B cell (primary cell): ENCODE data around the gene KIAA0753. TPM values are rescaled to one million over a fixed set of nuclear protein-coding genes. Genes with fewer than 3 reads are reported as not detected.

Experiments used
- ATAC-seq: fragments of 200-7000 bp; cut with Tn5 transposase; one replicate; pipeline ENCODE4 v1.10.0; 2021; ENCODE audit warnings: low read depth, mild to moderate bottlenecking, moderate number of reproducible peaks, moderate library complexity
- CTCF ChIA-PET: fragments of 350-600 bp; sonication (Branson Sonifier 250); formaldehyde crosslinking; loops from one replicate; lab custom pipeline; 2021; ENCODE audit warnings: antibody characterized with exemption, inconsistent platforms; lab: Charles Lee
- POLR2A ChIA-PET: fragments of 350-600 bp; sonication (Branson Sonifier 250); formaldehyde crosslinking; loops from one replicate; lab custom pipeline; 2021; ENCODE audit warnings: antibody characterized with exemption; lab: Charles Lee
- DNase-seq: peaks from one replicate; pipeline ENCODE4 v3.0.0; 2013
- H2AFZ ChIP-seq: 2 replicates; pipeline ENCODE4 v1.6.1; 2012; ENCODE audit warnings: mild to moderate bottlenecking, low read depth, low read length; ENCODE audit not compliant: insufficient read depth, poor library complexity, severe bottlenecking
- H3K27ac ChIP-seq, 2 donors: 1 replicate in 1 of 2; 2 replicates in 1 of 2; pipeline ENCODE4 v1.5.1; 2012 to 2013; ENCODE audit warnings: low read length in 2 of 2, mild to moderate bottlenecking in 2 of 2, moderate library complexity in 1 of 2
- H3K27me3 ChIP-seq, 4 experiments: fragments of 200-600 bp in 1 of 4; sonication (generic) in 1 of 4; replicated peaks in 1 of 4; 1 replicate in 2 of 4; 2 replicates in 2 of 4; pipeline versions ENCODE4 v1.6.1 to v1.7.0; 2013 to 2016; ENCODE audit warnings: low read length in 3 of 4, mild to moderate bottlenecking in 2 of 4, mixed read lengths in 1 of 4, moderate library complexity in 1 of 4; ENCODE audit not compliant: insufficient read depth in 4 of 4, control insufficient read depth in 3 of 4; ENCODE audit errors: control extremely low read depth in 1 of 4
- H3K36me3 ChIP-seq, 2 experiments: replicated peaks in 1 of 2; 1 replicate in 1 of 2; 2 replicates in 1 of 2; pipeline versions ENCODE4 v1.6.1 to v1.7.1; 2013; ENCODE audit warnings: low read length in 1 of 2; ENCODE audit not compliant: insufficient read depth in 2 of 2, control insufficient read depth in 1 of 2; ENCODE audit errors: control extremely low read depth in 1 of 2, extremely low read depth in 1 of 2
- H3K4me1 ChIP-seq, 2 donors: fragments of 200-600 bp in 1 of 2; sonication (generic) in 1 of 2; 1 replicate in 1 of 2; 2 replicates in 1 of 2; pipeline versions ENCODE4 v1.5.1 to v1.6.1; 2013 to 2017; ENCODE audit warnings: low read length in 2 of 2; ENCODE audit not compliant: control insufficient read depth in 2 of 2, insufficient read depth in 2 of 2
- H3K4me2 ChIP-seq: replicated peaks from 2 replicates; pipeline ENCODE3; 2012; ENCODE audit warnings: mild to moderate bottlenecking, low read depth, low read length; ENCODE audit not compliant: poor library complexity, severe bottlenecking
- H3K4me3 ChIP-seq, 5 experiments: fragments of 200-600 bp in 1 of 5; sonication (generic) in 1 of 5; 1 replicate in 3 of 5; 2 replicates in 2 of 5; pipeline versions ENCODE4 v1.5.1 to v1.7.0; 2011 to 2016; ENCODE audit warnings: low read length in 4 of 5, mild to moderate bottlenecking in 4 of 5, low read depth in 2 of 5, control low read depth in 1 of 5, moderate library complexity in 1 of 5; ENCODE audit not compliant: insufficient read depth in 1 of 5; ENCODE audit errors: control extremely low read depth in 1 of 5, extremely low read depth in 1 of 5
- H3K79me2 ChIP-seq: fragments of 200-600 bp; sonication (generic); one replicate; pipeline ENCODE4 v1.6.0; 2016; ENCODE audit warnings: low read length; ENCODE audit not compliant: control insufficient read depth, insufficient read depth
- H3K9ac ChIP-seq: fragments of 200-600 bp; sonication (generic); 2 replicates; pipeline ENCODE4 v1.6.1; 2017; ENCODE audit warnings: mild to moderate bottlenecking, low read length, moderate library complexity
- H3K9me3 ChIP-seq, 3 donors: one replicate each; pipeline versions ENCODE4 v1.6.1 to v1.7.1; 2013; ENCODE audit warnings: low read length in 2 of 3; ENCODE audit not compliant: control insufficient read depth in 2 of 3, insufficient read depth in 1 of 3; ENCODE audit errors: control extremely low read depth in 1 of 3
- H4K20me1 ChIP-seq: 2 replicates; pipeline ENCODE4 v1.6.0; 2012; ENCODE audit warnings: mild to moderate bottlenecking, low read length; ENCODE audit not compliant: insufficient read depth, control insufficient read depth, poor library complexity, severe bottlenecking
- H3K27ac Mint-ChIP-seq: one replicate; pipeline ENCODE4 v1.8.0; 2021; ENCODE audit warnings: mixed read lengths
- H3K27me3 Mint-ChIP-seq: one replicate; pipeline ENCODE4 v1.8.0; 2021; ENCODE audit warnings: mixed read lengths
- H3K4me1 Mint-ChIP-seq: one replicate; pipeline ENCODE4 v1.8.0; 2021; ENCODE audit warnings: mixed read lengths
- H3K4me3 Mint-ChIP-seq: one replicate; pipeline ENCODE4 v1.8.0; 2021; ENCODE audit warnings: mixed read lengths
- H3K9me3 Mint-ChIP-seq: one replicate; pipeline ENCODE4 v1.8.0; 2022; ENCODE audit warnings: mixed read lengths; ENCODE audit not compliant: insufficient read depth
- EZH2 ChIP-seq: IDR thresholded peaks from 2 replicates; pipeline ENCODE4 v1.6.1; 2012; ENCODE audit warnings: borderline replicate concordance, low read depth, mild to moderate bottlenecking, moderate library complexity, low read length; ENCODE audit not compliant: insufficient read depth, poor library complexity, severe bottlenecking
- WGBS: methylation state at CpG from one replicate; pipeline ENCODE4 v1.1.5; 2013; ENCODE audit warnings: missing lambda C conversion rate; ENCODE audit not compliant: insufficient coverage; 5-methylcytosine and 5-hydroxymethylcytosine counted together
- intact Hi-C: fragments of 100-400 bp; cut with micrococcal nuclease; formaldehyde crosslinking; loops from one replicate; pipeline ENCODE4 v1.10.0; 2022
- polyA plus RNA-seq: library from polyadenylated mRNA; depleted of rRNA; stranded (reverse); fragments of >200 nt; gene quantifications from 2 replicates; pipeline ENCODE4 v1.2.3, GENCODE V29; 2012
- total RNA-seq, 2 donors: library from RNA; stranded (reverse); fragments of 120-200 nt in 1 of 2; gene quantifications; 1 replicate in 1 of 2; 2 replicates in 1 of 2; pipeline versions ENCODE4 v1.2.3 to v1.2.4, GENCODE V29; 2013 to 2022
- TF ChIP-seq, protein P1 (sequence below): fragments of 200-600 bp; IDR thresholded peaks from one replicate; pipeline ENCODE4 v1.8.0; 2022; ENCODE audit warnings: antibody characterized with exemption, mild to moderate bottlenecking

KIAA0753 gene
- total and polyA plus RNA-seq, 2 donors (not counting 1 experiment from before 2014, with no cell fraction given), result 6.3 to 29.1 TPM

DNA sequence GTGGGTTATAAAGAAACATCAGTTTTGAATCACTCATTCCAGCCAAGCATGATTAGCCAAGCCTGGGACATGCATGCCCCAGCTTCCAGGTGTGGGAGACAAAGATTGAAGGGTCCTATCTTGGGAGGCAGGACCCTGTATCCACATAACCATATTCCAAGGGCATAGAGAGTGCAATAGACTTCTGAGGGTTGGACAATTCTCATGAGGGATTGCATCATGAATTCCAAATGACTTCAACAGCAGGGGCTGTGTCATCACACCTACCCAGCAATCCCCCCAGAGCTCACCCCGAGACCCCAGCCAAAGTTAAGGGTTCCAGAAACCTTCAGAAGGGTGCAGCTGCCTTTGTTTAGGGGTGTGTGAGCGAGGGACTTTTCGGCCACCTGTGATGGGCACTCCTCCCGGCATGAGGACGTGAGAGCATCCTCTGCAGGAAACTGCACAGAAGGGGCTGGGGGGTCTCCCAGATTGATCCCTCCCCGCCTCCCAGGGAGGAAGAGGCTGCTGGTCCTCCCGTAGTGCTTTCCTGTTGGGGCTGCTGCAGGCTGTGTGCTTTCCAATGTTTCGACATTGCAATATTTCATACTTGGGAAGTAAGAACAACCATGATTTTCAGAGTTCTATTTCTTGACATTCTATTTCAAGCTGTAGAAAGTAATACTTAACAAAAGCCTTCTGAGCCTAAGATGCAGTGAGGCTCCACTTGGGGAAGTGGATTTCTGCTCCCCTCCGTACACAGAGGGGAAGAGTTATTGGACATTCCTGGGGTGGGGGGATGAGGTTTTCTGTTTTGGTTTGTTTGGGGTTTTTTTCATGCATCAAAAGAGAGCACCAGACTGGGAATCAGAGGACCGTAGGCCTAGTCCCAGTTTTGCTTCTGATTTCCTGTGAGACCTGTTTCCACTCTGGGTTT is 70.9 kb downstream of the KIAA0753 start:
- H3K36me3 ChIP-seq, result no peaks in the 10 kb centered on the region
- ATAC-seq (no peak), DNase-seq (no peak)
- peaks cover 8% of the 10 kb centered on the region for H3K27me3 Mint-ChIP-seq
- no peak overlapping the region for H3K27ac ChIP-seq
- CTCF ChIA-PET, result interaction anchor here (0.7 kb wide), 1 partner anchor 11 kb away, joined by 3 read pairs; no protein-coding TSS in a partner anchor
- H3K4me2 ChIP-seq, result no peak overlapping the region
- no peaks in the 10 kb centered on the region for H3K9me3 Mint-ChIP-seq
- no peak for TF ChIP-seq EZH2
- TF ChIP-seq, protein P1, sequence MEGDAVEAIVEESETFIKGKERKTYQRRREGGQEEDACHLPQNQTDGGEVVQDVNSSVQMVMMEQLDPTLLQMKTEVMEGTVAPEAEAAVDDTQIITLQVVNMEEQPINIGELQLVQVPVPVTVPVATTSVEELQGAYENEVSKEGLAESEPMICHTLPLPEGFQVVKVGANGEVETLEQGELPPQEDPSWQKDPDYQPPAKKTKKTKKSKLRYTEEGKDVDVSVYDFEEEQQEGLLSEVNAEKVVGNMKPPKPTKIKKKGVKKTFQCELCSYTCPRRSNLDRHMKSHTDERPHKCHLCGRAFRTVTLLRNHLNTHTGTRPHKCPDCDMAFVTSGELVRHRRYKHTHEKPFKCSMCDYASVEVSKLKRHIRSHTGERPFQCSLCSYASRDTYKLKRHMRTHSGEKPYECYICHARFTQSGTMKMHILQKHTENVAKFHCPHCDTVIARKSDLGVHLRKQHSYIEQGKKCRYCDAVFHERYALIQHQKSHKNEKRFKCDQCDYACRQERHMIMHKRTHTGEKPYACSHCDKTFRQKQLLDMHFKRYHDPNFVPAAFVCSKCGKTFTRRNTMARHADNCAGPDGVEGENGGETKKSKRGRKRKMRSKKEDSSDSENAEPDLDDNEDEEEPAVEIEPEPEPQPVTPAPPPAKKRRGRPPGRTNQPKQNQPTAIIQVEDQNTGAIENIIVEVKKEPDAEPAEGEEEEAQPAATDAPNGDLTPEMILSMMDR, result no peak
- H3K9me3 ChIP-seq, result no peaks in the 10 kb centered on the region
- no peak overlapping the region for H3K27ac Mint-ChIP-seq
- 64% methylated on average over 5 of the region's 10 CpGs for WGBS
- H3K4me1 ChIP-seq, result peaks cover 3% of the 10 kb centered on the region in 2 donors
- H3K4me3 Mint-ChIP-seq, result no peak overlapping the region
- no peak overlapping the region for H2AFZ ChIP-seq
- H3K27me3 ChIP-seq, result no peaks in the 10 kb centered on the region
- peaks cover 7% of the 10 kb centered on the region for H3K4me1 Mint-ChIP-seq
- H3K79me2 ChIP-seq, result no peaks in the 10 kb centered on the region
- no peak overlapping the region for H3K9ac ChIP-seq
- no peaks in the 10 kb centered on the region for H4K20me1 ChIP-seq
- intact Hi-C loops, result no loop called here
- no peak overlapping the region for H3K4me3 ChIP-seq
- POLR2A ChIA-PET, result no interaction called here

DNA sequence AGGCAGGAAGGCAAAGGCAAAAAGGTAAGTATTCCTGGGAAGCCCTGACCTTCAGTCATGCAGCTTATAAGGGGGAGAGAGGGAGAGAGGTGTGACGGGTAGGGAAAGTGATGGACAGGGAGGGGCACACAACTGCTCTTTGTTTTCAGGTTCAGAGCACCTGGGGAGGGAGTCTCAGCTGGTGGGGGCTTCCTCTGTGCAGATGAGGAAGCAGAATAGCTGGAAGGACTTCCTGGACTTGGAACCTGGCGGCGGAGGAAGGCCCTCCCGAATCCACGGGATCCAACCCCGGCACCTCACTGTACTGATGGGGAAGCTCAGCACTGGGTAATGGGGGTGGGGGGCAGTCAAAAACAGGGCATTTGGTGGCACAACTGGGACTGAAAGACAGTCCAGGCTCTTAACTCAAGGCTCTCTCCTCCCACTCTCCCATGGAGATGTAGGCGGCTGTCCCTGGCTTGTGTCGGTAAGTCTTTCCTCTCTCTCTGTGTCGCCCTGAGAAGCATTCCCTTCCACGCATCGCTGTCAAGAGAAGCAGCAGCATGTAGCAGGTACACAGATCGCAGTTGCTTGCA is 72.2 kb downstream of the KIAA0753 start:
- Mint-ChIP-seq H3K4me3 (no peak overlapping the region), H3K27me3 (peaks cover 15% of the 10 kb centered on the region), H3K4me1 (no peaks in the 10 kb centered on the region), H3K27ac (no peak overlapping the region), H3K9me3 (no peaks in the 10 kb centered on the region)
- H3K27me3 ChIP-seq, result no peaks in the 10 kb centered on the region
- H3K4me3 ChIP-seq, result no peak overlapping the region
- no peaks in the 10 kb centered on the region for H3K4me1 ChIP-seq
- TF ChIP-seq EZH2, result no peak
- TF ChIP-seq, protein P1, result no peak
- no peak overlapping the region for H3K9ac ChIP-seq
- H3K79me2 ChIP-seq, result no peaks in the 10 kb centered on the region
- ChIA-PET CTCF (no interaction called here), POLR2A (no interaction called here)
- DNase-seq (no peak), ATAC-seq (no peak)
- no peak overlapping the region for H2AFZ ChIP-seq
- H3K27ac ChIP-seq, result no peak overlapping the region
- H3K36me3 ChIP-seq, result no peaks in the 10 kb centered on the region
- intact Hi-C loops, result no loop called here
- H3K9me3 ChIP-seq, result no peaks in the 10 kb centered on the region
- H4K20me1 ChIP-seq, result no peaks in the 10 kb centered on the region
- WGBS, result 95% methylated on average over 12 of the region's 12 CpGs
- H3K4me2 ChIP-seq, result no peak overlapping the region
